HEK293T (cell line): ENCODE data around the gene TPP1.

ENCODE experiments used
- ARNT ChIP-seq: fragments of 450-650 bp; IDR thresholded peaks from 2 replicates; pipeline ENCODE4 v1.6.1; 2017; ENCODE audit warnings: mild to moderate bottlenecking
- BHLHE40 ChIP-seq: fragments of 450-650 bp; IDR thresholded peaks from 2 replicates; pipeline ENCODE4 v1.6.1; 2016; ENCODE audit warnings: mild to moderate bottlenecking, moderate library complexity, borderline replicate concordance
- CTBP1 ChIP-seq: fragments of 450-650 bp; IDR thresholded peaks from 2 replicates; pipeline ENCODE4 v1.6.1; 2016; ENCODE audit warnings: borderline replicate concordance
- ELF4 ChIP-seq: fragments of 450-650 bp; IDR thresholded peaks from 2 replicates; pipeline ENCODE4 v1.6.1; 2017; ENCODE audit warnings: antibody characterized with exemption
- FOXA1 ChIP-seq: fragments of 450-650 bp; IDR thresholded peaks from 2 replicates; pipeline ENCODE4 v1.6.1; 2016; ENCODE audit warnings: mild to moderate bottlenecking
- FOXK2 ChIP-seq: fragments of 450-650 bp; IDR thresholded peaks from 2 replicates; pipeline ENCODE4 v1.6.1; 2016; ENCODE audit warnings: mild to moderate bottlenecking
- FOXM1 ChIP-seq: fragments of 450-650 bp; IDR thresholded peaks from 2 replicates; pipeline ENCODE4 v1.6.1; 2017; ENCODE audit warnings: mild to moderate bottlenecking, borderline replicate concordance
- HDGF ChIP-seq: fragments of 450-650 bp; IDR thresholded peaks from 2 replicates; pipeline ENCODE4 v1.6.1; 2017; ENCODE audit warnings: antibody characterized with exemption, borderline replicate concordance
- LEF1 ChIP-seq: fragments of 450-650 bp; IDR thresholded peaks from 2 replicates; pipeline ENCODE4 v1.6.1; 2017; ENCODE audit warnings: mild to moderate bottlenecking, borderline replicate concordance
- SP1 ChIP-seq: fragments of 450-650 bp; IDR thresholded peaks from 2 replicates; pipeline ENCODE4 v1.6.1; 2017
- SUZ12 ChIP-seq: fragments of 450-650 bp; IDR thresholded peaks from 2 replicates; pipeline ENCODE4 v1.6.1; 2016; ENCODE audit warnings: mild to moderate bottlenecking
- TARDBP ChIP-seq: fragments of 450-650 bp; IDR thresholded peaks from 2 replicates; pipeline ENCODE4 v1.6.1; 2016
- ZNF384 ChIP-seq: fragments of 450-650 bp; IDR thresholded peaks from 2 replicates; pipeline ENCODE4 v1.6.1; 2016
- TF ChIP-seq, protein P1 (sequence below): fragments of 450-650 bp; IDR thresholded peaks from 2 replicates; pipeline ENCODE4 v1.6.1; 2016

DNA sequence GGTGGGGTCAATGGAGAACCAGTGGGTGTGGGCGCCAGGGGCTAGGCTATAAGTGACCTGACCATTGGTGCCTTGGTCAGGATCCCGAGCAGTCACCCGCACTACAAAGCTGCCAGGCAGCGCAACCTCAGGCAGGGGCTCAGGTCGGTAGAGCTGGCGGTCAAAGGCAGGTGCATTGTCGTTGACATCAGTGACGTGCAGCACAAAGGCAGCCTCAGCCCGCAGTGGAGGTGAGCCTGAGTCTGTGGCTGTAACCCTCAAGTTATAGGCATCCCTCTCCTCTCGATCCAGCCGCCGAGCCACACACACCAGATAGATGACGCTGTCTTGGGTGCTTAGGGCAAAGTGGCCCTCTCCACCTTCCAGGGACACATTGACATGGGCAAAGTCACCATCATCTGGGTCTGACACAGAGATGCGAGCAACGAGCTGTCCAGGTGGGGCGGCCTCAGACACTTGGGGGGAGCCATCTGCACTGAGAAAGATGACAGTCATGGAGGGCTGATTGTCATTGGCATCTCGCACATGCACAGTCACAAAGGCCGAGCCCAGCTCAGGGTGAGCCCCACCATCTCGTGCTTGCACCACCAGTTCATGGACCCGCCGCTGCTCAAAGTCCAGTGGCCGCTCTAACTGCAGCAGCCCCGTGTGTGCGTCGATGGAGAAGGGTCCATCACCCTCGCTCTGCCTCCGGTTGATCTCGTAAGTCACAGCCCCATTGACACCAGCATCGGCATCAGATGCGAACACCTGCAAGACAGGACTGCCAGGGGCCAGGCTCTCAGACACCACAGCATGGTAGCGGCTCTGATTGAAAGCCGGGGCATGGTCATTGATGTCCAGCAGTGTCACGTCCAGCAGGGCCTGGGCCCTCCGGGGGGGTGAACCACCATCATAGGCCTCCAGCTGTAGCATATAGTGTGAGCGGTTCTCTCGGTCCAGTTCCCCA lies 21.1 kb upstream of the TPP1 start:
- TF ChIP-seq TARDBP: no peak
- no peak for TF ChIP-seq FOXM1
- no peak for TF ChIP-seq SUZ12
- TF ChIP-seq CTBP1: no peak
- TF ChIP-seq HDGF: no peak
- TF ChIP-seq, protein P1, sequence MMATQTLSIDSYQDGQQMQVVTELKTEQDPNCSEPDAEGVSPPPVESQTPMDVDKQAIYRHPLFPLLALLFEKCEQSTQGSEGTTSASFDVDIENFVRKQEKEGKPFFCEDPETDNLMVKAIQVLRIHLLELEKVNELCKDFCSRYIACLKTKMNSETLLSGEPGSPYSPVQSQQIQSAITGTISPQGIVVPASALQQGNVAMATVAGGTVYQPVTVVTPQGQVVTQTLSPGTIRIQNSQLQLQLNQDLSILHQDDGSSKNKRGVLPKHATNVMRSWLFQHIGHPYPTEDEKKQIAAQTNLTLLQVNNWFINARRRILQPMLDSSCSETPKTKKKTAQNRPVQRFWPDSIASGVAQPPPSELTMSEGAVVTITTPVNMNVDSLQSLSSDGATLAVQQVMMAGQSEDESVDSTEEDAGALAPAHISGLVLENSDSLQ: no peak
- no peak for TF ChIP-seq ELF4
- no peak for TF ChIP-seq SP1
- TF ChIP-seq FOXA1: no peak
- TF ChIP-seq FOXK2: no peak
- no peak for TF ChIP-seq ZNF384
- no peak for TF ChIP-seq LEF1
- TF ChIP-seq ARNT: no peak
- TF ChIP-seq BHLHE40: no peak
